Measurements from ENCODE around the gene FAM83E.

- TF ChIP-seq CTCF (IDR thresholded peaks at IDR 0.05; ENCODE audit: control extremely low read depth in 1 of 3, insufficient read depth in 1 of 3, low read depth in 1 of 3, low read length in 3 of 3) (no peak), TAF1 (IDR thresholded peaks at IDR 0.05; ENCODE audit: low read depth, low read length) (no peak), EP300 (IDR thresholded peaks at IDR 0.05; ENCODE audit: borderline replicate concordance in 1 of 2, low read depth in 2 of 2, low read length in 2 of 2) (no peak), ATF3 (IDR thresholded peaks at IDR 0.05; ENCODE audit: insufficient read depth, low read depth, low read length) (no peak)
Measured at GRCh38 chr19:48654299-48655059, 39.6 kb upstream of the FAM83E start.
